PC-9 (cell line): ENCODE measurements around the gene CXCL12. TPM values are rescaled to one million over a fixed set of nuclear protein-coding genes. Genes with fewer than 3 reads are reported as not detected.

ENCODE experiments used
- BruUV-seq: library from RNA; stranded (reverse); fragments of 400-500 nt; replicated peaks from 2 replicates; lab custom pipeline; 2021; lab: Mats Ljungman, UMichigan
- CTCF ChIA-PET: fragments of 300-600 bp; sonication (Branson Sonifier 250); formaldehyde crosslinking; loops from one replicate; lab custom pipeline; 2022; ENCODE audit warnings: antibody characterized with exemption; lab: Charles Lee
- POLR2A ChIA-PET: fragments of 300-600 bp; sonication (Branson Sonifier 250); formaldehyde crosslinking; loops from one replicate; lab custom pipeline; 2022; ENCODE audit warnings: antibody characterized with exemption; ENCODE audit not compliant: unreplicated experiment; lab: Charles Lee
- DNase-seq, 2 experiments: peaks; one replicate each; pipeline versions ENCODE4 v3.0.0 to v3.0.0-alpha.2; 2015 to 2022; ENCODE audit warnings: mixed read lengths in 1 of 2
- H2AFZ ChIP-seq: fragments of 200-600 bp; sonication (generic); 2 replicates; pipeline ENCODE4 v1.8.1; 2017; ENCODE audit warnings: antibody characterized with exemption
- H3F3A ChIP-seq: fragments of 200-600 bp; sonication (generic); 2 replicates; pipeline ENCODE4 v1.8.1; 2017; ENCODE audit warnings: antibody characterized with exemption, mild to moderate bottlenecking, low read depth; ENCODE audit not compliant: insufficient read depth
- H3K27ac ChIP-seq: fragments of 200-600 bp; sonication (generic); 2 replicates; pipeline ENCODE4 v1.6.1; 2016; ENCODE audit warnings: mixed run types
- H3K27me3 ChIP-seq: fragments of 200-600 bp; sonication (generic); 2 replicates; pipeline ENCODE4 v1.6.1; 2016; ENCODE audit warnings: low read depth, mixed run types; ENCODE audit not compliant: insufficient read depth
- H3K36me3 ChIP-seq: fragments of 200-600 bp; sonication (generic); 2 replicates; pipeline ENCODE4 v1.6.1; 2016; ENCODE audit warnings: low read depth, mixed run types
- H3K4me1 ChIP-seq: fragments of 200-600 bp; sonication (generic); replicated peaks from 2 replicates; pipeline ENCODE4 v1.6.1; 2016; ENCODE audit warnings: mixed run types; ENCODE audit not compliant: insufficient read depth
- H3K4me2 ChIP-seq: fragments of 200-600 bp; sonication (generic); 2 replicates; pipeline ENCODE4 v1.6.1; 2017; ENCODE audit warnings: mixed run types
- H3K4me3 ChIP-seq: fragments of 200-600 bp; sonication (generic); 2 replicates; pipeline ENCODE4 v1.6.1; 2016; ENCODE audit warnings: mixed run types
- H3K79me2 ChIP-seq: fragments of 200-600 bp; sonication (generic); 2 replicates; pipeline ENCODE4 v1.6.1; 2017; ENCODE audit warnings: low read depth, mixed run types
- H3K9me2 ChIP-seq: fragments of 200-600 bp; sonication (generic); 2 replicates; pipeline ENCODE4 v1.8.1; 2017; ENCODE audit warnings: mild to moderate bottlenecking; ENCODE audit not compliant: insufficient read depth
- H3K9me3 ChIP-seq: fragments of 200-600 bp; sonication (generic); 2 replicates; pipeline ENCODE4 v1.8.1; 2016; ENCODE audit warnings: low read depth; ENCODE audit not compliant: insufficient read depth
- H4K20me1 ChIP-seq: fragments of 200-600 bp; sonication (generic); 2 replicates; pipeline ENCODE4 v1.8.1; 2017; ENCODE audit not compliant: insufficient read depth
- EZH2 ChIP-seq: fragments of 200-600 bp; sonication (generic); IDR thresholded peaks from 2 replicates; pipeline ENCODE4 v1.8.0; 2017; ENCODE audit warnings: antibody characterized with exemption, low read depth
- intact Hi-C: fragments of 100-400 bp; cut with micrococcal nuclease; formaldehyde crosslinking; loops from one replicate; pipeline ENCODE4 v1.10.0; 2022; ENCODE audit not compliant: unreplicated experiment
- total RNA-seq: library from RNA; stranded (reverse); gene quantifications from 2 replicates; pipeline ENCODE4 v1.2.3, GENCODE V29; 2021
- TF ChIP-seq, protein P1 (sequence below): fragments of 200-600 bp; sonication (generic); conservative IDR thresholded peaks from 2 replicates; pipeline ENCODE4 v1.6.1; 2017; ENCODE audit warnings: mixed run types, antibody characterized with exemption, mild to moderate bottlenecking, moderate library complexity

CXCL12 gene
- total RNA-seq, 1 experiment from 2014 or later = not detected

DNA sequence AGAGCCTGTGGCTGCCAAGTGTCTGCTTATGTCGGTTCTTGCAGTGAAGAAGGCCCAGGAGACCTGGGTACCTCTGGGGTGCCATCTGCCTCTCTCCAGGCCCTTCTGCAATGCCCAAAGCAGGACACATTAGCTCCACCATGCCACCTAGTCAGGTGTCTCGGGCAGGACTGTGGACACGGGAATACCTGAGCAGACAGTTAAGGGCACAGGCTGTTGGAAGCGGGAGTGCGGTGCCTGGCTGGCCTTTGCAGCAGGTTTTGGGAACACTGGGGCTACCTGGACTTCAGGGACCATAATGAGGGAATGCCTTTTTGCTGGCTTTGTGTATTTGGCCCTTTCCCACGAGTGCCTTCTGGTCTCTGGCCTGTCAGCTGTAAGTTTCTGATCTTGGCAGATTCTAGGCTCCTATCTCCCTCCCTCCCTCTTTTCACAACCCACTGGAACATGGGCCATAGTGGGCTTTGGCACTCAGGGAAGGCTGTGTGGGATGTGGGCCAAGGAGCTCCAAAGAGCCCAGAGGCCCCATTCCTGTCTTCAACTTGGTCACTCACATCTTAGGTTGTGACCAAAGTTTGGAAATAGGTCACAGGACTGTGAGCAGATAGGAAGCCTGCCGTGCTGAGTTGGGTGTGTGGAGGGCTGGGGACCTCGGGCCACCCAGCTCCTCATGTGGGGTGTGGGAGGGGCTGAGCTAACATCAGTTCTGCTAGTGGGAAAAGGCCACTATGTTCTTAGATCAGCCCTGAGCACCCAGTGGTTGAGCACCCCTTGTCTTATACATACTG, 41.5 kb upstream of the CXCL12 start:
- Histone ChIP-seq H3K4me2 (no peak overlapping the region), H2AFZ (no peak overlapping the region), H3K9me3 (no peaks in the 10 kb centered on the region), H3K9me2 (no peaks in the 10 kb centered on the region), H3K27ac (no peak overlapping the region), H3K4me1 (no peaks in the 10 kb centered on the region), H3F3A (no peaks in the 10 kb centered on the region), H3K4me3 (no peak overlapping the region), H3K27me3 (0 out of 2 replicates have a peak, but pooled peaks cover 22% of the 10 kb centered on the region), H4K20me1 (no peaks in the 10 kb centered on the region), H3K79me2 (no peaks in the 10 kb centered on the region), H3K36me3 (no peaks in the 10 kb centered on the region)
- CTCF ChIA-PET = no interaction called here
- POLR2A ChIA-PET = no interaction called here
- TF ChIP-seq, protein P1, sequence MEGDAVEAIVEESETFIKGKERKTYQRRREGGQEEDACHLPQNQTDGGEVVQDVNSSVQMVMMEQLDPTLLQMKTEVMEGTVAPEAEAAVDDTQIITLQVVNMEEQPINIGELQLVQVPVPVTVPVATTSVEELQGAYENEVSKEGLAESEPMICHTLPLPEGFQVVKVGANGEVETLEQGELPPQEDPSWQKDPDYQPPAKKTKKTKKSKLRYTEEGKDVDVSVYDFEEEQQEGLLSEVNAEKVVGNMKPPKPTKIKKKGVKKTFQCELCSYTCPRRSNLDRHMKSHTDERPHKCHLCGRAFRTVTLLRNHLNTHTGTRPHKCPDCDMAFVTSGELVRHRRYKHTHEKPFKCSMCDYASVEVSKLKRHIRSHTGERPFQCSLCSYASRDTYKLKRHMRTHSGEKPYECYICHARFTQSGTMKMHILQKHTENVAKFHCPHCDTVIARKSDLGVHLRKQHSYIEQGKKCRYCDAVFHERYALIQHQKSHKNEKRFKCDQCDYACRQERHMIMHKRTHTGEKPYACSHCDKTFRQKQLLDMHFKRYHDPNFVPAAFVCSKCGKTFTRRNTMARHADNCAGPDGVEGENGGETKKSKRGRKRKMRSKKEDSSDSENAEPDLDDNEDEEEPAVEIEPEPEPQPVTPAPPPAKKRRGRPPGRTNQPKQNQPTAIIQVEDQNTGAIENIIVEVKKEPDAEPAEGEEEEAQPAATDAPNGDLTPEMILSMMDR = no peak
- TF ChIP-seq EZH2 = no peak
- no peak for DNase-seq
- intact Hi-C loops = no loop called here
- no TSS peak for BruUV-seq

DNA sequence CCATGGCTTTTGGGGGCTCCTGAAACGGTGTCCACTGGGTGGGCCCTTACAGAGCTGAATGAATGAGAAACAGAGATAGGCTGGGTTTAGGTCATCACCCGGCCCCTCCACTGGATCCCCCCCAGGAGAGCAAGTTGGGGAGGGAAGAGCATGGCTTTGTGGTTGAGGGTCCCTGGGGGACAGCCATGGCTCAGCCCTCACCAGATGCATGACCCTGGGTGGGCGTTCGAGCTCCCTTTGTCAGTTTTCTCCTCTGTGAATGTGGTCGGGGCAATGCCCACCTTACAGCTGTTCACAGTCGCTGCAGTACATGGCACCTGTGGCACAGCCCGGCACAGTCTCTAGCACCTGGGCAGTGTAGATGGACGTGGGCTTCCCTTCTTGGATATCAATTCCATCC, 40.6 kb upstream of the CXCL12 start:
- DNase-seq = no peak
- Histone ChIP-seq H3K9me2 (no peaks in the 10 kb centered on the region), H3K4me2 (no peak overlapping the region), H4K20me1 (no peaks in the 10 kb centered on the region), H3K27ac (no peak overlapping the region), H3F3A (no peaks in the 10 kb centered on the region), H3K79me2 (no peaks in the 10 kb centered on the region), H3K4me1 (no peaks in the 10 kb centered on the region), H3K36me3 (no peaks in the 10 kb centered on the region), H2AFZ (no peak overlapping the region), H3K4me3 (no peak overlapping the region), H3K9me3 (no peaks in the 10 kb centered on the region), H3K27me3 (0 out of 2 replicates have a peak, but pooled peaks cover 22% of the 10 kb centered on the region)
- TF ChIP-seq, protein P1 = no peak
- TF ChIP-seq EZH2 = no peak
- no TSS peak for BruUV-seq
- intact Hi-C loops = no loop called here
- ChIA-PET POLR2A (no interaction called here), CTCF (no interaction called here)

DNA sequence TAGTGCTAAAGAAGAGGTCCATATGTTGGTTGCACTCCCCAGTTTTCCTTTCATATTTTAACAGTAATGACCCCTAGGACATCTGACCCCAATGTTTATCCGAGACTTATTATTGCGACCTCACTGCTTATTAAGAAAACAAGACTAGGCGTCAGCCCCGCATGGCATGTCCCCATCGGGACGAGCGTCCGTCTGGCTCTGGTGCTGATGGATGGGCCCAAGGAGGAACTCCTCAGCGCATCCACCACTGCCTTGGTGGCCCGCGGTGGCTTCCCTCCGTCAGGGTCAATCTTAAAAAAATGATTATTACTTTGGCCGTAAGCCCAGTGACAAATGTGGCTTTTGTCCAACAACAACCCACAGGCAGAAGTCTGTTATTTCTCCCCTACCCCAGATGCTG, 40.1 kb upstream of the CXCL12 start:
- Histone ChIP-seq H3K4me3 (no peak overlapping the region), H3K9me3 (no peaks in the 10 kb centered on the region), H3K9me2 (no peaks in the 10 kb centered on the region), H3K27ac (no peak overlapping the region), H3K27me3 (0 out of 2 replicates have a peak, but pooled peaks cover 23% of the 10 kb centered on the region), H3K4me1 (no peaks in the 10 kb centered on the region), H3F3A (no peaks in the 10 kb centered on the region), H2AFZ (no peak overlapping the region), H4K20me1 (no peaks in the 10 kb centered on the region), H3K79me2 (no peaks in the 10 kb centered on the region), H3K36me3 (no peaks in the 10 kb centered on the region), H3K4me2 (no peak overlapping the region)
- intact Hi-C loops = no loop called here
- no peak for TF ChIP-seq EZH2
- TF ChIP-seq, protein P1 = no peak
- ChIA-PET POLR2A (no interaction called here), CTCF (no interaction called here)
- no peak for DNase-seq
- BruUV-seq = no TSS peak
